HK-2 (cell line): Measurements from ENCODE around the gene IL4.

Source experiments
- DNase-seq: peaks from one replicate; pipeline ENCODE4 v3.0.0-alpha.2; 2018; ENCODE audit not compliant: unreplicated experiment

Gene IL4

GRCh38 chr5:132658381-132659302, 15.1 kb upstream of the IL4 start:
- no peak for DNase-seq

GRCh38 chr5:132659598-132660493, 13.9 kb upstream of the IL4 start:
- no peak for DNase-seq

- DNase-seq, result no peak
These were observed 12.4 kb upstream of the IL4 start for GRCh38 chr5:132661231-132662003.

- DNase-seq, result no peak
These were observed 11.8 kb upstream of the IL4 start for GRCh38 chr5:132662004-132662401.

- DNase-seq, result no peak
These were observed 10.6 kb upstream of the IL4 start for GRCh38 chr5:132662925-132663770.

- no peak for DNase-seq
These were observed 9.8 kb upstream of the IL4 start for GRCh38 chr5:132663771-132664695.

- DNase-seq, result no peak
These were observed 9.0 kb upstream of the IL4 start for GRCh38 chr5:132664696-132665209.

- DNase-seq, result no peak
These were observed 8.2 kb upstream of the IL4 start for GRCh38 chr5:132665574-132666080.

- no peak for DNase-seq
These were observed 7.3 kb upstream of the IL4 start for GRCh38 chr5:132666310-132667123.

- no peak for DNase-seq
These were observed 6.5 kb upstream of the IL4 start for GRCh38 chr5:132667309-132667708.

GRCh38 chr5:132667761-132668705, 5.8 kb upstream of the IL4 start:
- DNase-seq, result no peak

GRCh38 chr5:132668706-132669454, 4.9 kb upstream of the IL4 start:
- DNase-seq, result no peak

GRCh38 chr5:132669455-132669820, 4.4 kb upstream of the IL4 start:
- no peak for DNase-seq

- no peak for DNase-seq
These were observed 3.6 kb upstream of the IL4 start for GRCh38 chr5:132669966-132670882.

GRCh38 chr5:132671000-132671399, 2.8 kb upstream of the IL4 start:
- no peak for DNase-seq

- no peak for DNase-seq
These were observed 301 bp upstream of the IL4 start for GRCh38 chr5:132673488-132673887.
